ENCODE measurements around the gene PXMP2. TPM values are rescaled to one million over a fixed set of nuclear protein-coding genes. Genes with fewer than 3 reads are reported as not detected.
"Not testable (repeated sequence)": the region's sequence is repeated elsewhere in the genome, so short reads cannot be mapped to it uniquely, and the experiment has no call there.

PXMP2 gene
- total RNA-seq, 1 donor from 2014 or later = 48.9 TPM

DNA sequence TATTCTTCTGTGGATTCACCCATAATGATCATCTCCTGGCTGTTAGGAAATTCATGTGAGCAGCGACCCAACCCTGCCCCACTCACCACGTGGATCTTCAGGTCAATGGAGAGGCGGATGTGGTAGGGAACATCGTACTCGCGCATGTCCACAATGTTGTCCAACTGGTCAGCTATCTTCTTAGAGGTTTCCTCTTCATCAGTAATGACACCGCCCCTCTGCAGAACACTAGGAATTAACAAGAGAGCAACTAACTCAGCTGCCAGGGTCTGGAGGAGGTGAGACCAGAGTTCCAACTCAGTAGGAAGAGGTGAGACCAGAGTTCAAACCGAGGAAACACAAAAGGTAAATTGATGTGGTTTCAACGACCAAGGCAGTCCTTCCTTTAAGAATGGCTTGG is 9.9 kb upstream of the PXMP2 start:
- DNase-seq (ENCODE audit: low read depth) = no peak
- H3K4me3 ChIP-seq (ENCODE audit: low read depth, low read length) = no peak overlapping the region
- TF ChIP-seq, protein P1, sequence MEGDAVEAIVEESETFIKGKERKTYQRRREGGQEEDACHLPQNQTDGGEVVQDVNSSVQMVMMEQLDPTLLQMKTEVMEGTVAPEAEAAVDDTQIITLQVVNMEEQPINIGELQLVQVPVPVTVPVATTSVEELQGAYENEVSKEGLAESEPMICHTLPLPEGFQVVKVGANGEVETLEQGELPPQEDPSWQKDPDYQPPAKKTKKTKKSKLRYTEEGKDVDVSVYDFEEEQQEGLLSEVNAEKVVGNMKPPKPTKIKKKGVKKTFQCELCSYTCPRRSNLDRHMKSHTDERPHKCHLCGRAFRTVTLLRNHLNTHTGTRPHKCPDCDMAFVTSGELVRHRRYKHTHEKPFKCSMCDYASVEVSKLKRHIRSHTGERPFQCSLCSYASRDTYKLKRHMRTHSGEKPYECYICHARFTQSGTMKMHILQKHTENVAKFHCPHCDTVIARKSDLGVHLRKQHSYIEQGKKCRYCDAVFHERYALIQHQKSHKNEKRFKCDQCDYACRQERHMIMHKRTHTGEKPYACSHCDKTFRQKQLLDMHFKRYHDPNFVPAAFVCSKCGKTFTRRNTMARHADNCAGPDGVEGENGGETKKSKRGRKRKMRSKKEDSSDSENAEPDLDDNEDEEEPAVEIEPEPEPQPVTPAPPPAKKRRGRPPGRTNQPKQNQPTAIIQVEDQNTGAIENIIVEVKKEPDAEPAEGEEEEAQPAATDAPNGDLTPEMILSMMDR (conservative IDR thresholded peaks at IDR 0.05; ENCODE audit: low read depth, low read length) = no peak

DNA sequence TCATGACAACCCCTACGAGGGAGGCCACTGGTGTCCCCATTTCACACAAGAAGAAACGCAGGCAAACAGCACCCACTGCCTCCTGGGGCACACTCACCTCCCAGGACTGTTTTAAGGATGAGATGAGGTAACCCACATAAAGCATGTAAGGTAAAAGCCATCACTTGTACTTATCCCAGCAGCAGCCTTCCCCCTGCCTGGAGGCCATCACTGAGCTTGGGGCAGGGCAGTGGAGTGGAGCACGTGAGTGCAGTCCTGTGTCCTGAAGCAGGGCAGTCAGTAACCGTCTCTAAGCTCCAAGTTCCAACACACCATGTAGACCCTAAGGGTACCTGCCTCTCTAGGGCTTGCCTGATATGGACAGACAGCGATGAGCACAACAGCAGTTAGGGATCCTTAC is 2.0 kb upstream of the PXMP2 start:
- TF ChIP-seq, protein P1 (conservative IDR thresholded peaks at IDR 0.05; ENCODE audit: low read depth, low read length) = no peak
- DNase-seq (ENCODE audit: low read depth) = no peak
- H3K4me3 ChIP-seq (ENCODE audit: low read depth, low read length) = no peak overlapping the region

DNA sequence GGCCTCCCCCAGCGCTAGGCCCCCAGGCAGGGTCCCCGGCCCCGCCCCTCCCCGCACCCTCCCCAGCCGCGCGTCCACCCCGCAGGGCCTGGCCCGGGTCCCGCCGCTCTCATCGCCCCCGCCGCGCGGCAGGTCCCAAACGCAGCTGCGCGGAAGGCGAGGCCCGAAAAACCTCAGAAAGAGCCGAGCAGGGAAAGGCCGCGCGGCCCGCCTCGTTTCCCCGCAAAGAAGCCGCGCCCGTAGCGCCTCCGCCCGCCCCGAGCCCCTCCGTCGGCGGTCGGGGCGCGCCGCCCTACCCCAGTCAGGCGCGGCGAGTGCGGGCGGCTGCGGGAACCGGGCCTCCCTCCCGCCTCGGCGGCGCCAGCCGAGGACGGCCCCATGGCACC is 569 bp upstream of the PXMP2 start:
- TF ChIP-seq, protein P1 (conservative IDR thresholded peaks at IDR 0.05; ENCODE audit: low read depth, low read length) = no peak
- no peak for DNase-seq (ENCODE audit: low read depth)
- H3K4me3 ChIP-seq (ENCODE audit: low read depth, low read length) = peak overlapping the region; percentile 71

DNA sequence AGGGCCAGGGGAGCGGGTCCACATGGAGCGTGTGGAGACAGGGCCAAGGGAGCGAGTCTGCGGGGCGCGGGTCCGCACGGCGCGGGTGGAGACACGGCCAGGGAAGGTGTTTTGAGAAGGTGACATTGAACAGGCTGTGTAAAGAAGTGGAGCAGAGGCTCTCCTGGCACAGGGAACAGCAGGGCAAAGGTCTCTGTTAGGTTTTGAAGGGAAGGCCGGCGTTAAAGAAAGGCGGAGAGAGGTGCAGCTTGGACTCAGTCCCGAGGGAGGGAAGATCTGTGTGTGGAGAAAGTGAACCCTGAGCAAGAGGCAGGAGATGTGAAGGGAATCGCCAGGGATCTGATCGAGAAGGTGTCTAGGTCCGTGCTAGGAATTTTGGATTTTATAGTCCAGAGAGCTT is 1.8 kb downstream of the PXMP2 start:
- H3K4me3 ChIP-seq (ENCODE audit: low read depth, low read length) = peak overlapping the region; percentile 49
- no peak for DNase-seq (ENCODE audit: low read depth)
- TF ChIP-seq, protein P1 (conservative IDR thresholded peaks at IDR 0.05; ENCODE audit: low read depth, low read length) = no peak

DNA sequence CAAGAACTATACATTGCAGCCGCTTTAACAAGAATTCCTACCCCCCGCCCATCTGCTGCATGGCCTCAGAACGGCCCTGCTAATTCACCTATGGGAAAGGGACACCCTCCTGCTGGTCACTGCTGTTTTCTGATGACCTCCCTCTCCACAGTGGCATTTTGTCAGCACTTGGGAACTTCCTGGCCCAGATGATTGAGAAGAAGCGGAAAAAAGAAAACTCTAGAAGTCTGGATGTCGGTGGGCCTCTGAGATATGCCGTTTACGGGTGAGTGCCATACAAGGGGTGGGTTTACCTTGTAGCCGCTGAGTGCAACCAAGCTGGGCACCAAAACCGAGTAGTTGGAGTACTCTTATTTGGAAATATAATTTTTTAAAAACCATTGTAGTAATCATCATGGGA is 2.7 kb downstream of the PXMP2 start:
- TF ChIP-seq, protein P1 (conservative IDR thresholded peaks at IDR 0.05; ENCODE audit: low read depth, low read length) = no peak
- DNase-seq (ENCODE audit: low read depth) = no peak
- no peak overlapping the region for H3K4me3 ChIP-seq (ENCODE audit: low read depth, low read length)

DNA sequence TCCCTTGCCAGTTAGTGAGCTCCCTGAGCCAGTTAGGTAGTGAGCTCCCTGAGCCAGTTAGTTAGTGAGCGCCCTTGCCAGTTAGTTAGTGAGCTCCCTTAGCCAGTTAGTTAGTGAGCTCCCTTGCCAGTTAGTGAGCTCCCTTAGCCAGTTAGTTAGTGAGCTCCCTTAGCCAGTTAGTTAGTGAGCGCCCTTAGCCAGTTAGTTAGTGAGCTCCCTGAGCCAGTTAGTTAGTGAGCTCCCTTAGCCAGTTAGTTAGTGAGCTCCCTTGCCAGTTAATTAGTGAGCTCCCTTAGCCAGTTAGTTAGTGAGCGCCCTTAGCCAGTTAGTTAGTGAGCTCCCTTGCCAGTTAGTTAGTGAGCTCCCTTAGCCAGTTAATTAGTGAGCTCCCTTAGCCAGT is 4.6 kb downstream of the PXMP2 start:
- H3K4me3 ChIP-seq (ENCODE audit: low read depth, low read length); DNase-seq (ENCODE audit: low read depth): not testable (repeated sequence)

DNA sequence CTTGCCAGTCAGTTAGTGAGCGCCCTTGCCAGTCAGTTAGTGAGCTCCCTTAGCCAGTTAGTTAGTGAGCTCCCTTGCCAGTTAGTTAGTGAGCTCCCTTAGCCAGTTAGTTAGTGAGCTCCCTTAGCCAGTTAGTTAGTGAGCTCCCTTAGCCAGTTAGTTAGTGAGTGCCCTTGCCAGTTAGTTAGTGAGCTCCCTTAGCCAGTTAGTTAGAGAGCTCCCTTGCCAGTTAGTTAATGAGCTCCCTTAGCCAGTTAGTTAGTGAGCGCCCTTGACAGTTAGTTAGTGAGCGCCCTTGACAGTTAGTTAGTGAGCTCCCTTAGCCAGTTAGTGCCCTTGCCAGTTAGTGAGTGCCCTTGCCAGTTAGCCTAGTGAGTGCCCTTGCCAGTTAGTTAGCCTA is 7.5 kb downstream of the PXMP2 start:
- not testable (repeated sequence) for DNase-seq (ENCODE audit: low read depth); H3K4me3 ChIP-seq (ENCODE audit: low read depth, low read length)

DNA sequence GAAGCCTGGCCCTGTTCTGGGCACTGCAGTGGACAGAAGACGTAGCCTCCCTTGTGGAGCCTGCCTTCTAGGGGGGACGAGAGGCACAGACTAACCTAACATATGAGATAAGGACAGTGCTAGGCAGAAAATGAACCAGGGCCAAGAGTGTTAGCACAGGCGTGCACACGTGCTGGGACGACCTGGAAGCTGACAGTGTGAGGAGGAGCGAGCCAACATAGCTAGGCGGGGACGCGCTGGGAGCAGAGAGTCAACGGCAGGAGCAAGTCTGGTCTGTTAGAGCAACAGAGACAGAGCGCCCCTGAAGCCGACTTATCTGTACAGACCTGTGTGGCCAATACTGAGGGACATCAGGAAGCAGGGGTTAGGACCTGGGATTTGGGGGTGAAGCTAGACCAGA is 8.0 kb downstream of the PXMP2 start:
- DNase-seq (ENCODE audit: low read depth) = no peak
- TF ChIP-seq, protein P1 (conservative IDR thresholded peaks at IDR 0.05; ENCODE audit: low read depth, low read length) = no peak
- H3K4me3 ChIP-seq (ENCODE audit: low read depth, low read length) = no peak overlapping the region

Measured in epithelial cell of proximal tubule (primary cell).